Measurements from ENCODE around the gene NELFB.
"Not testable (repeated sequence)": the region's sequence is repeated elsewhere in the genome, so short reads cannot be mapped to it uniquely, and the experiment has no call there.

- TF ChIP-seq CTCF (IDR thresholded peaks at IDR 0.05) = peak; percentile 36 to 64 (median 54)
- not testable (repeated sequence) for TF ChIP-seq POLR2A (IDR thresholded peaks at IDR 0.05)
Measured at GRCh38 chr9:137262173-137262908, 7.2 kb downstream of the NELFB start.

All from transverse colon (tissue), 3 donors.